Fibroblast of pulmonary artery (primary cell): Measurements from ENCODE around the gene HEPACAM.
"Not testable (repeated sequence)": the region's sequence is repeated elsewhere in the genome, so short reads cannot be mapped to it uniquely, and the experiment has no call there.

Source experiments
- DNase-seq: peaks from one replicate; pipeline ENCODE4 v3.0.0-alpha.2; 2010; ENCODE audit warnings: low read depth
- H3K4me3 ChIP-seq: replicated peaks from 2 replicates; pipeline ENCODE4 v1.5.1; 2011; ENCODE audit warnings: low read depth, mild to moderate bottlenecking, control low read depth, low read length, moderate library complexity
- CTCF ChIP-seq: IDR thresholded peaks from 2 replicates; pipeline ENCODE4 v1.5.1; 2011; ENCODE audit warnings: mild to moderate bottlenecking, control low read depth, low read length, inconsistent platforms; ENCODE audit errors: missing control alignments

The HEPACAM gene

GRCh38 chr11:124976531-124976930, 40.7 kb upstream of the HEPACAM start:
- no peak for DNase-seq
- no peak overlapping the region for H3K4me3 ChIP-seq
- TF ChIP-seq CTCF: no peak

GRCh38 chr11:124971810-124972209, 36.0 kb upstream of the HEPACAM start:
- DNase-seq: no peak
- no peak for TF ChIP-seq CTCF
- no peak overlapping the region for H3K4me3 ChIP-seq

GRCh38 chr11:124970925-124971324, 35.1 kb upstream of the HEPACAM start:
- peak; percentile 62 for DNase-seq
- no peak for TF ChIP-seq CTCF
- no peak overlapping the region for H3K4me3 ChIP-seq

GRCh38 chr11:124968197-124968596, 32.4 kb upstream of the HEPACAM start:
- not testable (repeated sequence) for H3K4me3 ChIP-seq, DNase-seq

- peak; percentile 91 for DNase-seq
- TF ChIP-seq CTCF: peak; percentile 83
- no peak overlapping the region for H3K4me3 ChIP-seq
Measured at GRCh38 chr11:124961972-124962609, 26.2 kb upstream of the HEPACAM start.

- no peak for TF ChIP-seq CTCF
- DNase-seq: no peak
- H3K4me3 ChIP-seq: no peak overlapping the region
Measured at GRCh38 chr11:124955035-124955434, 19.2 kb upstream of the HEPACAM start.

GRCh38 chr11:124954590-124954955, 18.7 kb upstream of the HEPACAM start:
- no peak for DNase-seq
- H3K4me3 ChIP-seq: peak overlapping the region; percentile 74
- TF ChIP-seq CTCF: no peak
